ENCODE data around the gene SMU1.
A peak's percentile ranks its signal among the peaks of the same experiment; 100 is the strongest.
"Not testable (repeated sequence)": the region's sequence is repeated elsewhere in the genome, so short reads cannot be mapped to it uniquely, and the experiment has no call there.

Gene SMU1

DNA sequence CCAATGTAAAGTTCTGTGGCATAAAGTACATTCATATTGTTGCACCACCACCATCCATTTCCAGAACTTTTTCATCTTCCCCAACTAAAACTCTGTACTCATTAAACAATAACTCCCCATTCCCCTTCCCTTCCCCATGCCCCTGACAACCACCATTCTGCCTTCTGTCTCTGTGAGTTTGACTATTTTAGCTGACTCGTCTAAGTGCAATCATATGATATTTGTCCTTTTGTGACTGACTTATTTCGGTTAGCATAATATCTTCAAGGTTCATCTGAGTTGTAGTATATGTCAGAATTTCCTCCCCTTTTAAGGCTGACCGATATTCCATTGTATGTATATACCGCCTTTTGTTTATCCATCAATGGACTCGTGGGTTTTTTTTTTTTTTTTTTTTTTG is 29.0 kb upstream of the SMU1 start:
- no peak for DNase-seq (ENCODE audit: low read depth, low spot score)

- DNase-seq (ENCODE audit: low read depth, low spot score): no peak
Measured at GRCh38 chr9:33104401-33104800, 27.9 kb upstream of the SMU1 start.

GRCh38 chr9:33103501-33104281 is 27.2 kb upstream of the SMU1 start:
- DNase-seq (ENCODE audit: low read depth, low spot score): no peak

GRCh38 chr9:33102551-33103210 is 26.2 kb upstream of the SMU1 start:
- no peak for DNase-seq (ENCODE audit: low read depth, low spot score)

- no peak for DNase-seq (ENCODE audit: low read depth, low spot score)
Measured at GRCh38 chr9:33101104-33101951, 24.9 kb upstream of the SMU1 start.

DNA sequence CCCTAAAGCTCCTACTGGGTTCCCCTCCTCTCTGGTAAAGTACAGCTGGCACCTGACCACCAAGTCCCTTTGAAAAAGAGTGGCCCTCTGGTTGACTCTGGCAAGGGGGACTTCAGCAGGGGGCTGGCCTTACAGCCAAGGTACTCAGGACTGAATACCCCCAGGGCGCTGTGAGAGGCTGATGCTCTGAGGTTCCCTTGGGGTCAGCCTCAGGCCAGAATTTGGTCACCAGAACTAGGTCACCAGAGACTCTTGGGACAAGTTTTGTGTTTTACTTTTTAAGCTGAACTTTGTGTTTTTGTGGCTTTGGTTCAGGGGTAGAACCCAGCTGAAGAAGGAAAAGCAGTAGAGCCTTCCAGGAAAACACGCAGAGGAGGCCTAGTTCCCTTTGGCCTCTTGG is 23.3 kb upstream of the SMU1 start:
- no peak for DNase-seq (ENCODE audit: low read depth, low spot score)

DNA sequence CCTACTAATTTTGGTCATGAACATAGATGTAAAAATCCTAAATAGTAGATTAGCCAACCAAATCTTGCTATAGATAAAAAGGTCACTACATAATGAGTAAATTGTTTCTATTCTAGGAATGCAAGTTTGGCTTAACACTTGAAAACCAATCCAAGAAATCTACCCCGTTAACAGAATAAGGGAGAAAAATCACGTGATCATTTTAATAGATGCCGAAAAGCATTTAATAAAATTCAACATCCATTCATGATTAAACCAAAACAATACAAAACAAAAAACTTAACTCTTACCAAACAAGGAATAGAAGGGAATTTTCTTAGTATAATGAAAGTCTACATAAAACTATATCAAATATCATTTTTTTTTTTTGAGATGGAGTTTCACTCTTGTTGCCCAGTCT is 20.7 kb upstream of the SMU1 start:
- no peak for DNase-seq (ENCODE audit: low read depth, low spot score)

- no peak for DNase-seq (ENCODE audit: low read depth, low spot score)
Measured at GRCh38 chr9:33092634-33093033, 16.2 kb upstream of the SMU1 start.

GRCh38 chr9:33085672-33086071 is 9.2 kb upstream of the SMU1 start:
- not testable (repeated sequence) for DNase-seq (ENCODE audit: low read depth, low spot score)

DNA sequence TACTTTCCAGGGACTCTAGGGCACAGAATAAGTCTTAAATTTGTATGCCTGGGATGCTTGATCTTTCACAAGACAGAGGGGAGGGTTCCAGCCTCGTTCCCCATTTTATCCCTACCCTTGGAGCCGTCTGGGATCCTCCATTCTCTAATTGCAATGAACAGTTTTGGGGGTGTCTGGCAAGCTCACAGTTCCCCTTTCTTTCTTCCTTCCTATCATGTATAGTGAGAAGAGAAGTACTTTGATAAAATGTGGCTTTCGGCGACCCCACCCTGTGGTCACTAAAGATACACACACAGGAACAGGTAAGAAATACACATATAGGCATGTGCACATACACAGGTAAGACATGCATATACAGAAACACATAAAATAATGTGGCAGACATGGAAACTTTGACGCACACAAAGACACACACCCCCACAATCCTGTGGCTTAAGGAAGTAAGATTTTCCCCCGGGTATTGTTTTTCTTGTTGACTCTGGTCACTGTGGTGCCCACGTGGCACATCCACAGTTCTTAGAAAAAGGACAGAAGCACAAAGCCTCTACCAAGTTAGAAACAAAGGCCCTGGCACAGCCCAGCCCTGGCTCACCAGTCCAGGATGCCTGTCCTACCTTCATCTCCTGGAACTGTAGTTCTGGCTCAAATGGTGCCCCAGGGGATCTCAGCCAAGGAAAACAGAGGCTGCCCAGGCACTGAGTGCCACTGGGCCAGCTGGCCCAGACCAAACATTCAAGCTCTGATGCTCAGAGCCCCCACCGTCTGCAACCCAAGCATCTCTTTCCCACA is 6.3 kb upstream of the SMU1 start:
- DNase-seq (ENCODE audit: low read depth, low spot score): no peak

DNA sequence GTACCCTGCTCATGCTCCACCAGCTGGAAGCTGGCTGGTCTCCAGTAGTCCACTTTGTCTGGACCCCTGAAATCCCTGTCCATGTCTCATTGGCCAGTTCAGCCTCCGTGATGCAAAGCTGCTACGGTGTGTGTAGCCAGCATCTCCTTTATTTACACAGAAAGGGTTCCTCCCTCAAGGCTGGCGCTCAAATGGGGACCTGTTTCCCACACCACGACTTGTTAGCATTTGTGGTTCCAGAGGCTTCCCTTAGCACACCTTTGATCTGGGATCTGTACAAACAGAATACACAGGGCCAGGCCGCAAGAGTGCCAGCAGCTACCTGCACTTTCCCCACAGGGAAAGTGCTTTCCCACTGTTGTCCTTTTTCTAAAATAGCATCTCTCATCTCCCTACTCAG is 5.7 kb upstream of the SMU1 start:
- DNase-seq (ENCODE audit: low read depth, low spot score): no peak

DNA sequence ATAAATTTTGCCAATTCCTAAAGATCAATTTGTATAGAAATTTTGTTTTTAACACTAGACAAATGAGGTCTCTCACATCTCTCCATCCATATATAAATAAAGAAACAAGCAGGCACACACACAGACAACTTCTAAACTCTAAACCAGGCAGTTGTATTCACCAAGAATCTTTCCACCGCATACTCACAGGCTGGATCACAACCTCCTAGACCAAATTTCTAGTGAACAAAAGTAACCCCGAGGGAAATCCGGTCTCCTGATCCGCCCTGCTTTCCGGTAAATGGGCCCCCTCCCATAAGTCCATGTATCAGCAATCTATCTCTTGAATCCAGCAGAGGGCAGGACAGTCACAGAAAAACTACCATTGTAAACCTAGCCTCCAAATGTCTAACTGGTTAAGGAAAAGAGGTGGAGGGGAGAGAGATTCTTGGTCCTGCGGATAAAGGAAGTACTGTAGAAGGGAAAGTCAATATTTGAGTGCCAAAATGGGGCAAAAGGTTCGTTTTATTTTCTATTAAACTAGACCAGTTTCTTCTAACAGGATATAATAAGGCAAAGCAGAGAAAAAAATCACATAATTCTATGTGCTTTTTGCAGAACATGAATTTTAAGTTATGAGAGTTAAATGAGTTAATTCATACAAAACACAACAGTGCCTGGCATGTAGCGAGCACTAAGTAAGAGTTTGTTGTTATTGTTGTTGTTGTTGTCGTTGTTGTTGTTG is 4.8 kb upstream of the SMU1 start:
- DNase-seq (ENCODE audit: low read depth, low spot score): peak; percentile 11

GRCh38 chr9:33080534-33080933 is 4.1 kb upstream of the SMU1 start:
- no peak for DNase-seq (ENCODE audit: low read depth, low spot score)

GRCh38 chr9:33068991-33069390 is 7.5 kb downstream of the SMU1 start:
- no peak for DNase-seq (ENCODE audit: low read depth, low spot score)

- DNase-seq (ENCODE audit: low read depth, low spot score): no peak
Measured at GRCh38 chr9:33065157-33066076, 11.1 kb downstream of the SMU1 start.

- no peak for DNase-seq (ENCODE audit: low read depth, low spot score)
Measured at GRCh38 chr9:33051144-33051543, 25.3 kb downstream of the SMU1 start.

DNA sequence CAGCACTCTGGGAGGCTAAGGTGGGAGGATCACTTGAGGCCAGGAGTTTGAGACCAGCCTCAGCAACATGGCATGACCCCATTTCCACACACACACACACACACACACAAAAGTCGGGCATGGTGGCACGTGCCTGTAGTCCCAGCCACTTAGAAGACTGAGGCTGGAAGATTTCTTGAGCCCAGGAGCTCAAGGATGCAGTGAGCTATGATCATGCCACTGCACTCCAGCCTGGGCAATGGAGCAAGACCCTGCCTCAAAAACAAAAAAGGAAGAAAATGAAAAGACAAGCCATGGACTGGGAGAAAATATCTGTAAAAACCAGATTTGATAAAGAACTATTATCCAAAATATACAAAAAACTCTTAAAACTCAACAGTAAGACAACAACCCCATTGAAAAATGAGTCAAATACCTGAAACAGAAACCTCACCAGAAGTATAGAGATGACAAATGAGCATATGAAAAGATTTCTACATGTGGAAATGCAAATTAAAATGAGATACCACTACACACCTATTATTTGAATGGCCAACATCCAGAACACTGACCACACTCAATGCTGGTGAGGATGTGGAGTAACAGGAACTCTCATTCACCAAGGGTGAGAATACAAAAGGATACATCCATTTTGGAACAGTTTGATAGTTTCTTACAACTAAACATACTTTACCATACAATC is 26.7 kb downstream of the SMU1 start:
- no peak for DNase-seq (ENCODE audit: low read depth, low spot score)

DNA sequence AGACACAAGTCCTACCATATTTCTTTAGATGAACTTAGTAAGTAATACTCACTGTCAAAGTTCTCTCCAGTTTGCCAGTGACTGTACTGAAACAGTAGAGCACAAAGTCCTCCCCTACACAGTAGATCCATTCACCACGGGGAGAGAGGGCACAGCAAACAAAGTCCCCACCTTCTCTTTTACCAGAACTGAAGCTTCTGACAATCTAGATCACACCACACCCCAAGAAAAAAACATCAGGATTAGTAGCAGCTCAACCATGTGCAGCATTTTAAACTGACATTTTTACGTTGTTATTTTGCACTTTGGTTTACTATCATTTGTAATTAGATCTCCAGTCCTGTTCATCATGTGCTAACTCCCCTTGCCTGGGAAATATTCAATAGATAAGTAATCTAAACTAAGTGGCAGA is 28.4 kb downstream of the SMU1 start:
- no peak for DNase-seq (ENCODE audit: low read depth, low spot score)

GRCh38 chr9:33046061-33046460 is 30.4 kb downstream of the SMU1 start:
- no peak for DNase-seq (ENCODE audit: low read depth, low spot score)
